PC-9 (cell line): ENCODE measurements around the gene TTC17. TPM values are rescaled to one million over a fixed set of nuclear protein-coding genes. Genes with fewer than 3 reads are reported as not detected.

Experiments used
- BruUV-seq: library from RNA; stranded (reverse); fragments of 400-500 nt; replicated peaks from 2 replicates; lab custom pipeline; 2021; lab: Mats Ljungman, UMichigan
- CTCF ChIA-PET: fragments of 300-600 bp; sonication (Branson Sonifier 250); formaldehyde crosslinking; loops from one replicate; lab custom pipeline; 2022; ENCODE audit warnings: antibody characterized with exemption; lab: Charles Lee
- POLR2A ChIA-PET: fragments of 300-600 bp; sonication (Branson Sonifier 250); formaldehyde crosslinking; loops from one replicate; lab custom pipeline; 2022; ENCODE audit warnings: antibody characterized with exemption; ENCODE audit not compliant: unreplicated experiment; lab: Charles Lee
- DNase-seq, 2 experiments: peaks; one replicate each; pipeline versions ENCODE4 v3.0.0 to v3.0.0-alpha.2; 2015 to 2022; ENCODE audit warnings: mixed read lengths in 1 of 2
- H2AFZ ChIP-seq: fragments of 200-600 bp; sonication (generic); 2 replicates; pipeline ENCODE4 v1.8.1; 2017; ENCODE audit warnings: antibody characterized with exemption
- H3F3A ChIP-seq: fragments of 200-600 bp; sonication (generic); 2 replicates; pipeline ENCODE4 v1.8.1; 2017; ENCODE audit warnings: antibody characterized with exemption, mild to moderate bottlenecking, low read depth; ENCODE audit not compliant: insufficient read depth
- H3K27ac ChIP-seq: fragments of 200-600 bp; sonication (generic); 2 replicates; pipeline ENCODE4 v1.6.1; 2016; ENCODE audit warnings: mixed run types
- H3K27me3 ChIP-seq: fragments of 200-600 bp; sonication (generic); 2 replicates; pipeline ENCODE4 v1.6.1; 2016; ENCODE audit warnings: low read depth, mixed run types; ENCODE audit not compliant: insufficient read depth
- H3K36me3 ChIP-seq: fragments of 200-600 bp; sonication (generic); 2 replicates; pipeline ENCODE4 v1.6.1; 2016; ENCODE audit warnings: low read depth, mixed run types
- H3K4me1 ChIP-seq: fragments of 200-600 bp; sonication (generic); replicated peaks from 2 replicates; pipeline ENCODE4 v1.6.1; 2016; ENCODE audit warnings: mixed run types; ENCODE audit not compliant: insufficient read depth
- H3K4me2 ChIP-seq: fragments of 200-600 bp; sonication (generic); 2 replicates; pipeline ENCODE4 v1.6.1; 2017; ENCODE audit warnings: mixed run types
- H3K4me3 ChIP-seq: fragments of 200-600 bp; sonication (generic); 2 replicates; pipeline ENCODE4 v1.6.1; 2016; ENCODE audit warnings: mixed run types
- H3K79me2 ChIP-seq: fragments of 200-600 bp; sonication (generic); 2 replicates; pipeline ENCODE4 v1.6.1; 2017; ENCODE audit warnings: low read depth, mixed run types
- H3K9me2 ChIP-seq: fragments of 200-600 bp; sonication (generic); 2 replicates; pipeline ENCODE4 v1.8.1; 2017; ENCODE audit warnings: mild to moderate bottlenecking; ENCODE audit not compliant: insufficient read depth
- H3K9me3 ChIP-seq: fragments of 200-600 bp; sonication (generic); 2 replicates; pipeline ENCODE4 v1.8.1; 2016; ENCODE audit warnings: low read depth; ENCODE audit not compliant: insufficient read depth
- H4K20me1 ChIP-seq: fragments of 200-600 bp; sonication (generic); 2 replicates; pipeline ENCODE4 v1.8.1; 2017; ENCODE audit not compliant: insufficient read depth
- CTCF ChIP-seq: fragments of 200-600 bp; sonication (generic); conservative IDR thresholded peaks from 2 replicates; pipeline ENCODE4 v1.6.1; 2017; ENCODE audit warnings: mixed run types, antibody characterized with exemption, mild to moderate bottlenecking, moderate library complexity
- EZH2 ChIP-seq: fragments of 200-600 bp; sonication (generic); IDR thresholded peaks from 2 replicates; pipeline ENCODE4 v1.8.0; 2017; ENCODE audit warnings: antibody characterized with exemption, low read depth
- intact Hi-C: fragments of 100-400 bp; cut with micrococcal nuclease; formaldehyde crosslinking; loops from one replicate; pipeline ENCODE4 v1.10.0; 2022; ENCODE audit not compliant: unreplicated experiment
- total RNA-seq: library from RNA; stranded (reverse); gene quantifications from 2 replicates; pipeline ENCODE4 v1.2.3, GENCODE V29; 2021

TTC17 gene
- total RNA-seq, 1 experiment from 2014 or later: 81.0 TPM

GRCh38 chr11:43508511-43508918, 149.8 kb downstream of the TTC17 start:
- no peaks in the 10 kb centered on the region for H3K36me3 ChIP-seq
- H3K4me3 ChIP-seq: no peak overlapping the region
- H3F3A ChIP-seq: no peaks in the 10 kb centered on the region
- DNase-seq: peak in 1 of 2 experiments; percentile 61
- no peak for TF ChIP-seq CTCF
- no peak for TF ChIP-seq EZH2
- intact Hi-C loops: no loop called here
- H3K4me1 ChIP-seq: peaks cover 9% of the 10 kb centered on the region
- peaks cover 19% of the 10 kb centered on the region; the same call in 1 of the 2 replicates for H3K27me3 ChIP-seq
- BruUV-seq: no TSS peak
- no peaks in the 10 kb centered on the region for H3K79me2 ChIP-seq
- no peaks in the 10 kb centered on the region for H3K9me2 ChIP-seq
- H2AFZ ChIP-seq: no peak overlapping the region
- H4K20me1 ChIP-seq: no peaks in the 10 kb centered on the region
- no peak overlapping the region for H3K27ac ChIP-seq
- CTCF ChIA-PET: no interaction called here
- H3K4me2 ChIP-seq: 0 out of 2 replicates have a peak overlapping the region, but pooled peaks have one; percentile 3
- no peaks in the 10 kb centered on the region; the same call in 1 of the 2 replicates for H3K9me3 ChIP-seq
- POLR2A ChIA-PET: no interaction called here

- BruUV-seq: no TSS peak
- H3K4me3 ChIP-seq: no peak overlapping the region
- ChIA-PET POLR2A (no interaction called here), CTCF (no interaction called here)
- intact Hi-C loops: no loop called here
- H3K4me2 ChIP-seq: no peak overlapping the region
- H3K9me3 ChIP-seq: no peaks in the 10 kb centered on the region; the same call in 1 of the 2 replicates
- H3K4me1 ChIP-seq: peaks cover 9% of the 10 kb centered on the region
- H3K79me2 ChIP-seq: no peaks in the 10 kb centered on the region
- no peak for TF ChIP-seq EZH2
- no peak for TF ChIP-seq CTCF
- H3K36me3 ChIP-seq: no peaks in the 10 kb centered on the region
- H3F3A ChIP-seq: no peaks in the 10 kb centered on the region
- H3K27ac ChIP-seq: no peak overlapping the region
- H3K27me3 ChIP-seq: peaks cover 50% of the 10 kb centered on the region
- no peak overlapping the region for H2AFZ ChIP-seq
- H3K9me2 ChIP-seq: no peaks in the 10 kb centered on the region
- DNase-seq: no peak
- H4K20me1 ChIP-seq: no peaks in the 10 kb centered on the region
Observed at GRCh38 chr11:43511959-43512358, 153.2 kb downstream of the TTC17 start.

- Histone ChIP-seq H3F3A (no peaks in the 10 kb centered on the region), H4K20me1 (no peaks in the 10 kb centered on the region), H3K4me1 (no peaks in the 10 kb centered on the region), H3K4me3 (no peak overlapping the region), H2AFZ (no peak overlapping the region), H3K9me3 (no peaks in the 10 kb centered on the region), H3K27ac (no peak overlapping the region), H3K79me2 (no peaks in the 10 kb centered on the region), H3K36me3 (no peaks in the 10 kb centered on the region), H3K4me2 (no peak overlapping the region), H3K27me3 (peaks cover 75% of the 10 kb centered on the region), H3K9me2 (no peaks in the 10 kb centered on the region)
- ChIA-PET CTCF (no interaction called here), POLR2A (no interaction called here)
- intact Hi-C loops: no loop called here
- BruUV-seq: no TSS peak
- TF ChIP-seq EZH2 (no peak), CTCF (peak; percentile 40; the same call in 1 of the 2 replicates)
- DNase-seq: no peak
Observed at GRCh38 chr11:43515090-43515489, 156.4 kb downstream of the TTC17 start.
